B cell (primary cell): ENCODE results near the gene CCDC92B. TPM values are rescaled to one million over a fixed set of nuclear protein-coding genes. Genes with fewer than 3 reads are reported as not detected.

Source experiments
- ATAC-seq: fragments of 200-7000 bp; cut with Tn5 transposase; one replicate; pipeline ENCODE4 v1.10.0; 2021; ENCODE audit warnings: low read depth, mild to moderate bottlenecking, moderate number of reproducible peaks, moderate library complexity
- CTCF ChIA-PET: fragments of 350-600 bp; sonication (Branson Sonifier 250); formaldehyde crosslinking; loops from one replicate; lab custom pipeline; 2021; ENCODE audit warnings: antibody characterized with exemption, inconsistent platforms; lab: Charles Lee
- POLR2A ChIA-PET: fragments of 350-600 bp; sonication (Branson Sonifier 250); formaldehyde crosslinking; loops from one replicate; lab custom pipeline; 2021; ENCODE audit warnings: antibody characterized with exemption; lab: Charles Lee
- DNase-seq: peaks from one replicate; pipeline ENCODE4 v3.0.0; 2013
- H2AFZ ChIP-seq: 2 replicates; pipeline ENCODE4 v1.6.1; 2012; ENCODE audit warnings: mild to moderate bottlenecking, low read depth, low read length; ENCODE audit not compliant: insufficient read depth, poor library complexity, severe bottlenecking
- H3K27ac ChIP-seq, 2 donors: 1 replicate in 1 of 2; 2 replicates in 1 of 2; pipeline ENCODE4 v1.5.1; 2012 to 2013; ENCODE audit warnings: low read length in 2 of 2, mild to moderate bottlenecking in 2 of 2, moderate library complexity in 1 of 2
- H3K27me3 ChIP-seq, 4 experiments: fragments of 200-600 bp in 1 of 4; sonication (generic) in 1 of 4; replicated peaks in 1 of 4; 1 replicate in 2 of 4; 2 replicates in 2 of 4; pipeline versions ENCODE4 v1.6.1 to v1.7.0; 2013 to 2016; ENCODE audit warnings: low read length in 3 of 4, mild to moderate bottlenecking in 2 of 4, mixed read lengths in 1 of 4, moderate library complexity in 1 of 4; ENCODE audit not compliant: insufficient read depth in 4 of 4, control insufficient read depth in 3 of 4; ENCODE audit errors: control extremely low read depth in 1 of 4
- H3K36me3 ChIP-seq, 2 experiments: replicated peaks in 1 of 2; 1 replicate in 1 of 2; 2 replicates in 1 of 2; pipeline versions ENCODE4 v1.6.1 to v1.7.1; 2013; ENCODE audit warnings: low read length in 1 of 2; ENCODE audit not compliant: insufficient read depth in 2 of 2, control insufficient read depth in 1 of 2; ENCODE audit errors: control extremely low read depth in 1 of 2, extremely low read depth in 1 of 2
- H3K4me1 ChIP-seq, 2 donors: fragments of 200-600 bp in 1 of 2; sonication (generic) in 1 of 2; 1 replicate in 1 of 2; 2 replicates in 1 of 2; pipeline versions ENCODE4 v1.5.1 to v1.6.1; 2013 to 2017; ENCODE audit warnings: low read length in 2 of 2; ENCODE audit not compliant: control insufficient read depth in 2 of 2, insufficient read depth in 2 of 2
- H3K4me2 ChIP-seq: replicated peaks from 2 replicates; pipeline ENCODE3; 2012; ENCODE audit warnings: mild to moderate bottlenecking, low read depth, low read length; ENCODE audit not compliant: poor library complexity, severe bottlenecking
- H3K4me3 ChIP-seq, 5 experiments: fragments of 200-600 bp in 1 of 5; sonication (generic) in 1 of 5; 1 replicate in 3 of 5; 2 replicates in 2 of 5; pipeline versions ENCODE4 v1.5.1 to v1.7.0; 2011 to 2016; ENCODE audit warnings: low read length in 4 of 5, mild to moderate bottlenecking in 4 of 5, low read depth in 2 of 5, control low read depth in 1 of 5, moderate library complexity in 1 of 5; ENCODE audit not compliant: insufficient read depth in 1 of 5; ENCODE audit errors: control extremely low read depth in 1 of 5, extremely low read depth in 1 of 5
- H3K79me2 ChIP-seq: fragments of 200-600 bp; sonication (generic); one replicate; pipeline ENCODE4 v1.6.0; 2016; ENCODE audit warnings: low read length; ENCODE audit not compliant: control insufficient read depth, insufficient read depth
- H3K9ac ChIP-seq: fragments of 200-600 bp; sonication (generic); 2 replicates; pipeline ENCODE4 v1.6.1; 2017; ENCODE audit warnings: mild to moderate bottlenecking, low read length, moderate library complexity
- H3K9me3 ChIP-seq, 3 donors: one replicate each; pipeline versions ENCODE4 v1.6.1 to v1.7.1; 2013; ENCODE audit warnings: low read length in 2 of 3; ENCODE audit not compliant: control insufficient read depth in 2 of 3, insufficient read depth in 1 of 3; ENCODE audit errors: control extremely low read depth in 1 of 3
- H4K20me1 ChIP-seq: 2 replicates; pipeline ENCODE4 v1.6.0; 2012; ENCODE audit warnings: mild to moderate bottlenecking, low read length; ENCODE audit not compliant: insufficient read depth, control insufficient read depth, poor library complexity, severe bottlenecking
- H3K27ac Mint-ChIP-seq: one replicate; pipeline ENCODE4 v1.8.0; 2021; ENCODE audit warnings: mixed read lengths
- H3K27me3 Mint-ChIP-seq: one replicate; pipeline ENCODE4 v1.8.0; 2021; ENCODE audit warnings: mixed read lengths
- H3K4me1 Mint-ChIP-seq: one replicate; pipeline ENCODE4 v1.8.0; 2021; ENCODE audit warnings: mixed read lengths
- H3K4me3 Mint-ChIP-seq: one replicate; pipeline ENCODE4 v1.8.0; 2021; ENCODE audit warnings: mixed read lengths
- H3K9me3 Mint-ChIP-seq: one replicate; pipeline ENCODE4 v1.8.0; 2022; ENCODE audit warnings: mixed read lengths; ENCODE audit not compliant: insufficient read depth
- CTCF ChIP-seq: fragments of 200-600 bp; IDR thresholded peaks from one replicate; pipeline ENCODE4 v1.8.0; 2022; ENCODE audit warnings: antibody characterized with exemption, mild to moderate bottlenecking
- EZH2 ChIP-seq: IDR thresholded peaks from 2 replicates; pipeline ENCODE4 v1.6.1; 2012; ENCODE audit warnings: borderline replicate concordance, low read depth, mild to moderate bottlenecking, moderate library complexity, low read length; ENCODE audit not compliant: insufficient read depth, poor library complexity, severe bottlenecking
- WGBS: methylation state at CpG from one replicate; pipeline ENCODE4 v1.1.5; 2013; ENCODE audit warnings: missing lambda C conversion rate; ENCODE audit not compliant: insufficient coverage; 5-methylcytosine and 5-hydroxymethylcytosine counted together
- intact Hi-C: fragments of 100-400 bp; cut with micrococcal nuclease; formaldehyde crosslinking; loops from one replicate; pipeline ENCODE4 v1.10.0; 2022
- polyA plus RNA-seq: library from polyadenylated mRNA; depleted of rRNA; stranded (reverse); fragments of >200 nt; gene quantifications from 2 replicates; pipeline ENCODE4 v1.2.3, GENCODE V29; 2012
- total RNA-seq, 2 donors: library from RNA; stranded (reverse); fragments of 120-200 nt in 1 of 2; gene quantifications; 1 replicate in 1 of 2; 2 replicates in 1 of 2; pipeline versions ENCODE4 v1.2.3 to v1.2.4, GENCODE V29; 2013 to 2022

CCDC92B gene
- total and polyA plus RNA-seq, 2 donors (not counting 1 experiment from before 2014, with no cell fraction given) = 0.04 TPM; not detected in 1

- peaks cover 11% of the 10 kb centered on the region for H3K27me3 Mint-ChIP-seq
- Histone ChIP-seq H3K4me1 (no peaks in the 10 kb centered on the region), H3K36me3 (no peaks in the 10 kb centered on the region), H3K4me2 (no peak overlapping the region), H3K4me3 (no peak overlapping the region), H3K79me2 (no peaks in the 10 kb centered on the region), H3K9me3 (no peaks in the 10 kb centered on the region), H3K9ac (no peak overlapping the region), H4K20me1 (no peaks in the 10 kb centered on the region), H2AFZ (no peak overlapping the region), H3K27me3 (peaks cover 0 to 13% (median 0%) of the 10 kb centered on the region in 4 experiments), H3K27ac (no peak overlapping the region)
- no peaks in the 10 kb centered on the region for H3K4me1 Mint-ChIP-seq
- 94% methylated on average over 3 of the region's 5 CpGs for WGBS
- ATAC-seq = no peak
- POLR2A ChIA-PET = no interaction called here
- H3K4me3 Mint-ChIP-seq = no peak overlapping the region
- TF ChIP-seq EZH2 (no peak), CTCF (no peak)
- no peaks in the 10 kb centered on the region for H3K9me3 Mint-ChIP-seq
- intact Hi-C loops = no loop called here
- CTCF ChIA-PET = no interaction called here
- no peak overlapping the region for H3K27ac Mint-ChIP-seq
- no peak for DNase-seq
These were observed 13.6 kb downstream of the CCDC92B start for GRCh38 chr17:2735896-2736295.

- Histone ChIP-seq H3K79me2 (no peaks in the 10 kb centered on the region), H3K4me1 (no peaks in the 10 kb centered on the region), H3K27ac (no peak overlapping the region), H3K27me3 (peaks cover 0 to 13% (median 0%) of the 10 kb centered on the region in 4 experiments), H3K9me3 (no peaks in the 10 kb centered on the region), H3K36me3 (no peaks in the 10 kb centered on the region), H2AFZ (no peak overlapping the region), H3K4me2 (no peak overlapping the region), H3K9ac (no peak overlapping the region), H3K4me3 (no peak overlapping the region), H4K20me1 (no peaks in the 10 kb centered on the region)
- Mint-ChIP-seq H3K27ac (no peak overlapping the region), H3K4me1 (no peaks in the 10 kb centered on the region), H3K9me3 (no peaks in the 10 kb centered on the region), H3K27me3 (peaks cover 11% of the 10 kb centered on the region), H3K4me3 (no peak overlapping the region)
- no peak for DNase-seq
- no peak for ATAC-seq
- POLR2A ChIA-PET = no interaction called here
- no peak for TF ChIP-seq CTCF
- no peak for TF ChIP-seq EZH2
- CTCF ChIA-PET = no interaction called here
- intact Hi-C loops = no loop called here
- 79% methylated on average over 10 of the region's 10 CpGs for WGBS
These were observed 14.5 kb downstream of the CCDC92B start for GRCh38 chr17:2734939-2735338.
